GM21717 (cell line): ENCODE measurements around the gene OXGR1.
"Not testable (repeated sequence)": the region's sequence is repeated elsewhere in the genome, so short reads cannot be mapped to it uniquely, and the experiment has no call there.

Experiments
- ATAC-seq: cut with Tn5 transposase; IDR thresholded peaks from one replicate; pipeline ENCODE4 v1.9.1; 2021; ENCODE audit warnings: mild to moderate bottlenecking, moderate library complexity; ENCODE audit not compliant: unreplicated experiment

OXGR1 gene

DNA sequence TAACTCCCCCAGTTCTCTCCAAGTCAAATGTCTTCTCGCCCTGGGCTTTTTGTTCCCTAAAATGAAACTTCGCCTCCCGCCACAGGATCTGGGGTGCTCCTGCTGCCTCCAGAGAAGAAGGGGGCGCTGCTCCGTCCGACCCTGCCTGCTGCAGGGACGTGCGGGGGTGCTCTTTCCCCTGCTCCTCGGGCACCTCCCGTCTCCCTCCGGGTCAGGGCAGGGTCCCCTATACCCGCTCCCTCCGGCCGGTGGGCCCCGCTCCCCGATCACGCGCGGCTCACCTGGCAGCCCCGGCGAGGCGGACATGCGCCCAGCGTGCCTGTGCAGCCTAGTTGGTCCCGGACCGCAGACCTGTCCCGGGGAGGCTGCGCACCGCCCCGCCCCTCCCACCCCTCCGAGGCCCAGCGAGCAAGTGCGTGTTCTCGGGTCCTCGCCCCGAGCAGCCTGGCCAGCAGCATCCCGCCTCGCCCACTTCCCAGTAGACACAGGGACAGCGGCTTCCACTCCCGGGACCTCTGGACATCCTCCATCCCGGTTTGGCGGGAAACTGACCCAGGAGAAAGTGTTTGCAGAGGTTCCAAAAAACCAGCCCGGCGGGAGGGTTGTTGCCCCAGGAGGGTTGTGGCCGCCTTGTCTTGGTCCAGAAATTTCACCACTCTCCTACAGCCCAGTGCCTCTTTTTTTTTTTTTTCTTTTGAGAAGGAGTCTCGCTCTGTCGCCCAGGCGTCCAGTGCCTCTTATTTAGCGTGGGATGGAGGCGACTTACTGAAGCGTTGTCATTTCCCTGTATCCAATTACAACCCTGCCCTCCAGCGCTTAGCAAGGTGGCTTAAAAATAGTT is at the start of gene OXGR1:
OXGR1 (minus strand) TSS at position 460 of the 841 bp plus-strand sequence. CDS start 6,717 bp downstream, outside the sequence.
- ATAC-seq = no peak

DNA sequence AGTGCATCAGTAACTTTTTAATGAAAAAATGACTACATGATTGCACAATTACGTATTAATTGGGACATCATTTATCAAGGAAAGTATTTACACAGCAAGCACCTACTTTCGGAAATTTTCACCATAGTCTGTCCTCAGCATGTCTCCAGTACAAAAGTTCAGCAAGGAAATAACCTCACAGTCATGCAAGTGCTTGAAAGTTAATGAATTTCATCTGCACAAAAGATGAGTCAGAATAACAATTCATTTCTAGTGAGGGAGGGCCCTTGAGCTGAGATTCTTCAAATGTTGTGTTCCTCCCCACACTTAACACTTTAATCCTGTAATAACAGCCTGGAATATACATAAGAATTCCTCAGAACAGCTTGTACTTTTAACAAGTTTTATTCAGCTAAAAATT is 49.0 kb upstream of the OXGR1 start:
- no peak for ATAC-seq

DNA sequence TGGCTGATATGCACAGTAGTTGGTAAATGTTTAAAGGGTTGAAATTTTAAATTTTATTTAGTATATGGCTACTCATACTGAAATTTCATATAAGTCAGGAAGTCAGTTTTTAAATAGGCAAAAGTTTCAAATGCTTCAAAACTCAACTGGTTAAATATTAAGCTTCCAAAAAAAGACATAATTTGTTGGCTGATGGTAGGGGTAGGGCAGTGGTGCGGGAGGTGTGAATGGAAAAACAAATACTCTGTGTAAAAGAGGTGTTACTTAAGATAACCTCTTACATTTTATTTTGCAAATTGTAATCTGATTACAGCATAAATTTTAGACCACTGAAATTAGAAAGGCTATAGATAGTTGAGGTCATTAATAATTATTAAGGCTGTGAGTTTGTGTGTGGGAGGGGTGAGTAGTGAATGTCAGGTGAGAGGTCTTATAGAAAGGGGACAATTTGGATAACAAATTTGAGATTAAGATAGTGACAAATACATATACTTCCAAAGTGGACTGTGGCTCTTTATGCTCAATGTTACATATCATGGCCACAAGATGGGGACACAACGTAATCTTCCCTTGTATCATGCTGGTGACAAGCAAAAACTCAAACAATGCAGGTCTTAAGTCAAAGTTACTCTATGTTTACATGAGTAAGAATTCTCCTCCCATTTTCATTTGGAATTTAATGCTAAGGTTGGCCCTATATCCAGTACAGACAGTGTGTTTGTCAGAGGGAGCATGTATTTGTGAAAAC is 36.6 kb upstream of the OXGR1 start:
- no peak for ATAC-seq

DNA sequence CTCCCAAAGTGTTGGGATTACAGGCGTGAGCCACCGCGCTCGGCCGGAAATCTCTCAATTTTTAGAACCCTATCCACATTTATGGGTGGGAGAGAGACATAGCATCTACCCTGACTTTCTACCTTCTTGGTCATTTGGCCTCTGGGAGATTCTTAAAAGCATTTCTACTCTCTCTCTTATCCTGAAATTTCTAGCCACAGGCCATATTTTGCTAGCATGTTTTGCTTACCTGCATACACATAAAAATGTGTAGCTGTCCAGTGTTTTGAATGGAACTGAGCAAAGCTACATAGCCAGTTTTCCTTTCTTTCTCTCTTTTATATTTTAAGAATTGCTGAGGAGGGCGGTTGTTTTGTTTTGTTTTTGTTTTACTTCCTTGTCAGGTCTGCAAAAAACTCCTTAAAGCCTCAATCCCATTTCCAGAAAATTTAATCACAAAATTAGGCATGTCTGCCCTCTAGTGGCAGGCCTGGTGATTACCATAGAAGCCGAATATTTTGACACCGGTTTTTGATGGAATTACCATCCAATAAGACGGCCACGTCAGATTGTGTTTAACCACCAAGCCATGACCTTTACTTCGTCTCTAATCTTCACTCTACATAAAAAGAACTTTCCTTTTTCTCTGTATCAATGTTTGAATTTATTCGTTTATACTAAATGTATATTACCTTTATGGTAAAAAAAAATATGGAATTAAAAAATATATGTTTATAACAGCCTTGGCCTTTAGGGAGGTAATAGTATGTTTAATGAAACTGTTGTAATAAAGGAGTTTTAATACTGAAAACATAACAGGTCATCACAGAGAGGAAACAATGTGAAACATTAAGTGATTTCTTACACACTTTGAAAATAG is 34.4 kb upstream of the OXGR1 start:
- ATAC-seq = no peak

DNA sequence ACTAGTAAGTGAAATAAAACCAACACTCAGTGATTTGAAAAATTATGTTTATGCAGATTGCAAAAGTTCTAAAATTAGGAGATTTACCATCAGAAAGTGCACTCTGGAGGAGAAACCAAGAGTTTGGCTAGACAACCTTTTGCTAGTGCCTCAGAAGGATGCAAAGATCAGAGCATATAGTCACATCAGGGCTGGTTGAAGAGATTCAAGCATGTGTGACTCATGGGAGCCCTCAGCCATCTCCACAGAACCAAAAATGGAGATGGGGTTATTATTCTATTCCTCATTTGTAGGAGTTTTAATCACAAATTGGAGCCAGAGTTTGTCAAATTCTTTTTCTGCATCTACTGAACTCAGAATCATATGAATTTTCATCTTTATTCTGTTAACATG is 32.9 kb upstream of the OXGR1 start:
- no peak for ATAC-seq

DNA sequence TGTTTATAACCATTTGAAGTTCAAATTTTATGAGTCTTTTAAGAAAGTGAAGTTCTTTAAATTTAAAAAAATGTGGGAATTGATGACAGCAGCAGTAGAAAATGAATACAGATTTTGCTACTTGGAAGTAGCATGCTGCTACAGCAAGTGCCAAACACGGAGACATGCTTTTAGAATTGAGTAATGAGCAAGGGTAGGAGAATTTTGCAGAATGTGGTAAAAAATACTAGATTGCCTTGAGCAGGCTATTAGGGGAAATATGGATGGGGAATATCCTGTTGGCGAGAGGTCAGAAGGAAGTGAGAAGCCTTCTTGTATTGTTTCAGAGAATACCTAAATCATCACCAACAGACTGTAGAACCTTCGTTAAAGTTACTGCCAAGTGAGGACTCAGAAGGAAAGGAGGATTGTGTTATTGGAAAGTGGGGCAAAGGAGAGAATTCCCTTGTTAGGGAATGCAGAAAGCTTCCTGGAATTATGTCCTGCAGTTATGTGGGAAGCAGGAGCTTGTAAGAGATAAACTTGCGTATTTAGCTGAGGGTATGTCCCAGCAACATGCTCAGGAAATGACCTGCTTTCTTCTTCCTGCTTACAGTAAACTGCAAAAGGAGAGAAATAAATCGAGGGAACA is 32.4 kb upstream of the OXGR1 start:
- no peak for ATAC-seq

DNA sequence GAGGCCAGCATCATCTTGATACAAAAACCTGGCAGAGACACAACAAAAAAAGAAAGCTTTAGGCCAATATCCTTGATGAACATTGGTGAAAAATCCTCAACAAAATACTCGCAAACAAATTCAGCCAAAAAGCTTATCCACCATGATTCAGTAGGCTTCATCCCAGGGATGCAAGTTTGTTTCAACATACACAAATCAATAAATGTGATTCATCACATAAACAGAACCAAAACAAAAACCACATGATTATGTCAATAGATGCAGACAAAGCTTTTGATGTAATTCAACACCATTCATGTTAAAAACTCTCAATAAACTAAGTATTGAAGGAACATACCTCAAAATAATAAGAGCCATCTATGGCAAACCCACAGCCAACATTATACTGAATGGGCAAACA is 29.5 kb upstream of the OXGR1 start:
- ATAC-seq = not testable (repeated sequence)

DNA sequence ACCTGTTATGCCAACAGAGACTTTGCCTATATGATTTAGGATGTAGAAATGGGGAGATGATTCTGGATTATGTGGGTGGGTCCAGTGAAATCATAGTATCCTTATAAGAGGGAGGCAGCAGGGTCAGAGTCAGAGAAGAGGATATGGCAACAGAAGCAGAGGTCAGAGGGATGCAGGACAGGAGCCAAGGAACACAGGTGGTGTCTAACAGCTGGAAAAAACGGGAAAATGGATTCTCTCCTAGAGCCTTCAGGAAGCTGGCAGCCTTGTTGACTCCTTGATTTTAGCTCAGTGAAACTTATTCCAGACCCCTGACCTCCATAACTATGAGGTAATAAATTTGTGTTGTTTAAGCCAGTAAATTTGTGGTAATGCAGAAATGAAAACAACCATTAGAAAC is 28.8 kb upstream of the OXGR1 start:
- no peak for ATAC-seq

DNA sequence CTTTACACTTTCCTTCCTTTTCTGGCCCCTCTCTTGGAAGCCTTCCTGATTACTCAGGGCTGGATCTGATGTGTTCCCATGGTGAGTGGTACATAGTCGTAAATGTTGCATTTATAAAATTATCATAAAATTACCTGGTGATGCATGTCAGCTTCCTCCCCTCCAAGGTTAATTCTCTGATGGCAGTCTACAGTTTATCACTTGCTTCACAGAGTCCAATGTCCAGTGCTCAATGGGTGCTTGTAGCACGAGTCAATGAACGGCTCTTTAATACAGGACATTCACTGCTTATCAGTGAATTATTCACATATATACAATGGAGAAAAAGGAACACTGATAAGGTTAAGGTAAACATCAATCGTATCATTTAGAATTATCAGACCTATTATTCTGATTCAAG is 27.0 kb upstream of the OXGR1 start:
- no peak for ATAC-seq

DNA sequence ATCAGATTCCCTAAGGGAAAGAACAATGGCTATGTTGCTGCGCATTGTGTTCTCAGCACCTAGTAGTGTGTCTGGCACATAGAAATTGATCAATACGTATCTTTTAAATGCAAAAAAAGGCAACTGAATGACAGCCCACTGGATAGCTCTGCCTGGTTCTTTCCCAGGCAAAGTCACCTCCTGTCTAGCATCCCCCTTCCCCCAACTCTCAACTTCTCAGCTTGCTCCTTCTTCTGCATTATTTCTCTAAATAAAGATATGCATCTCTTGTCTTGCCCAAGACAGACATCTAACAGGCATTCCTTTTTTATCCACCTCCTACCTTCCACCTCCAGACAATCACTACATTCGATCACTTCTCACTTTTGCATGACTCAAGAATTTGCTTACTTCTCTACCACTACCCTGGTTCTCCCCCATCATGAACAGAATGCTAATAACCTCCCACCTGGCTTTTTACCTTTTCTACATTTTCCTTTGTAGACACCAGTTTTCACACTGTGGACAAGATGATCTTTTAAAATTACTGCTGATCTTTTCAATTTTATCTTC is 26.5 kb upstream of the OXGR1 start:
- no peak for ATAC-seq

DNA sequence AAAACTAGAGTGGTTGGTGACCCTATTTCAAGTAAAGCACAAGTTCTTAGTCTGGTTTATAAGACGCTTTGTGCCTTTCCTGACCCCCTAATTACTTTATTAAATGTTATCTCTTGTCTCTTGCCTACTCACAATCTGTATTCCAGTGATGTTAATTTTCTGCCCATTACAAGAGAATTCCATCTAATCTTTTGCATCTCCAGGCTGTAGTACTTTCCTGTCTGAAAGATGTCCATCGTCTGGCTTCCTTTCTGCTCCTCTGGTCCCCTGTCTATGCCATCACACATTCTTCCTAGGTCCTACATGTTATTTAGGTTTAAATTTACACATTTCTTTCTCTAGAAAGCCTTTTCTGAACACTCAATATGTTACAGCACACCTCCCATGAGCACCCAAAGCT is 25.9 kb upstream of the OXGR1 start:
- ATAC-seq = no peak

DNA sequence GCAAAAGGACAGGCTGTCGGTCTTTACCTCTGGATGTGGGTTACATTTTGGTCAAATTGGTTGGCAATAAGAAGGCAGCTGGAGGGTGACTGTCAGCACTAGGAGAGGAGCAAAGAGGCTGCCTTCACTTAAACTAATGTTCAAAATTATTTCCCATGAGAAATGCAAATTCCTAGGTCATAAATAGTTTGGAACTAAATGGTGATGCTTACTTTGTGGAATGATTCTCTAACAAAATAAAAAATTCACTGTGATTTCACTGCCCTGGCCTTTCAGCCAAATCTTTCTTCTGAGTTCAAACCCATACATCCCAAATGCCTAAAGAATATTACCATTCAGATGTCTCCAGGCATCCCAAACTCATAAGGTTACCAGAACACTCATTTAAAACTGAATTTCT is 25.0 kb upstream of the OXGR1 start:
- no peak for ATAC-seq

DNA sequence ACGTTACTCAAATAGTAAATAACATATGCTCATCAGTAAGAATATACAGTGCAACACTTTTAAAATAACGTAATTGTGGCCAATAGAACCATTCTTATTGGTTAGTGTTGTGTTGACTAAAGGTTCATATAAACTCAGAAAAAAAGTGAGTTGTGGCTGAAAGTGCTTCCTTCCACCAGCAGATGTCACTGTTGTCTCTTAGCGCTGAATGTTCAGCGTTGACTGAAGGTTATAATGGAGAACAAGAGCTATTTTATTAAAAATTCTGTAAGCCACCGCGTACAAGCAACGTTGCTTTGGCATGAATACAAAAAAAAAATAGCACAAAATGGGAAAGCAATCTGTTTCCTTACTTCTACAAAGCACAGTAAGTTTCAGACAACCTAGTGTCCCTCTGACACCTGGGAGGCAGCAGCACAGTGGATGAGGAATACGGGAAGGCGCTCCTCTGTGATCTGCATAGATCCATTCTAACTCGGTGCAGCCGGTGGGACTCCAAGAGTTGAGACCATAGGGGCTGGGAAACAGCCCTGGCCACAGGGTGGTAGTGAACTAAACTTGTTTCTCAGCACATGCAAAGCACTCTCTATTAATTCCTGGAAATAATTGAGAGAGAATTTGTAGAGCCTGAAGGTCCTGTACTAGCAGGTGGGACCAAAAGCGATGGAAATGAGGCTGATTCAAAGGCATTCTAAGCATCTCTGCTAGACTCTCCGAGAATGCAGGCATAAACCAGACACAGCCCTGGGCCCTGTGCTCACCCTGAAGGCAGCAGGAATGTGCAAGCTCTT is 23.9 kb upstream of the OXGR1 start:
- ATAC-seq = peak; percentile 88

DNA sequence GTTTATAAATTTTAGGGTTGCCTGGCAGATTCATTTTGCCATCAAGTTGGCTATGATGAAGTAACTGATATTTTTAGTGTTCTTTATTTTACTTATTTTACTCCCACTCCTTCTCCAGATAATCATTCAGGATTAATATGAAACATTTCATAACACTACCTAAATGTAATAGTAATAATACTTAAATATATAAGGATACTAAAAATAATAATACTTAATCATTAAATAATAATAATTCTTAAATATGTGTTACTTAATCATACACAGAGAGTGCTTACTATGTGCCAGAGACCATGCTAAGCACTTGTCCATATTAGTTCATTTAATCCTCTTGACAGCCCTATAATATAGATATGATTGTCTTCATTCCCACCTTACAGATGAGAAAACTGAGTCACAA is 23.0 kb upstream of the OXGR1 start:
- ATAC-seq = no peak

DNA sequence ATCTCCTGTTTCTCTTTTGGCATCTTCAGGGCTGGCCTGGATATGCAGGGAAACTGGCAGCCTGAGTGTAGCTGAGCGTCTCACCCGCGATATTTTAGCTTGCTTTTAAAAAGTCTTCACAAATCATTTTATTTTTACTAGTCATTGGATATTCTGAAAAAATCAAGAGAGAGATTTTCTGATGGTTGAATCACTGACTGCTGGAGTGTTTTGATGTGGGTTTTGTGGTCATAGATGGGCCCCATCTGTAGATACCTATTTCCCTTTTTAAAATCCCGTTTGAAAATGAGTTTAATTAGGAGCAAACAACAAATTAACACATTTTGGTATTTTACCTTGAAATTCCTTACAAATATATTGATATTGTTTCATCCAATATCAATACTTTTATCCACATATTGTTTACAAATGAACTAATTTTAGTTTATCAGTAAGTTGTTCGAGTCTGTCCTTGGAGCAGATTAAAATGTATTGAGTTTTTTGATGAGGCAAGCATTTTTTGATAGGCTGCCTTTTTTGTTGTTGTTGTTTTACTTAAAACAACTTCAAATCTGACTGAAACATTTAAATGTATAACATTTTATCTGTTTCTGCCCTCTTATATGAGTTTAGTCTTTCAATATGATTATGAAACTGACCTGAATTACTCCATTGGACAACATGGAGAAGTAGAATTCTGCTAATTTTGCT is 21.5 kb upstream of the OXGR1 start:
- ATAC-seq = no peak

DNA sequence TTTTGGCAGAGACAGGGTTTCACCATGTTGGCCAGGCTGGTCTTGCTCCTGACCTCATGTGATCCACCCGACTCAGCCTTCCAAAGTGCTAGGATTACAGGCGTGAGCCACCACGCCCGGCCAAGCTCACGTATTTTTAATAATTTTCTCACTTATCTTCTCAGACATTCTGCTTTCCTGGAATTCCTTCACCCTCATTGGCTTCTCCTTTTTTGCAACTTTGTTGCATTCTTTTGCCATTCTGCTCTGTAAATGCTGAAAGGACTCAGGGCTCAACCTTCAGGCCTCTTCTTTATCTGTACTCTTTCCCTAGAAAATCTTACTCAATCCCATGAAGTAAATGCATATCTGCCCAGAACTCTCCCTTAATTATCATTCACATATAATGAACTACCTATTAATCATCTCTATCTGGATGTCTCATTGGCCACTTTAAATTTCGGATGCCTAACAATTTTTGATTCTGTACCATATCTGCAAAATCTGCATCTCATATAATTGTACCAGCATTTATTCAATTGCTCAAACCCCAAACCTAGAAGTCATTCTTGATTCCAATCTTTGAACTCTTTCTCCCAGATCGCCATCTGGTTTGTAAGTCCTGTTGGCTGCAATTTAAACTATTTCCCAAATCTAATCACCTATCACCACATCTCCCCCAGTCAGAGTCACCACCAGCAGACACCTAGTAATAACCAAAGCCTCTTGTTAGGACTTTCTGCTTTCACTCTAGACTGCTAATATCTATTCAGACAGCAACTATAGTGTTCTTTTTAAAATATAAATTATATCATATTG is 18.2 kb upstream of the OXGR1 start:
- no peak for ATAC-seq

DNA sequence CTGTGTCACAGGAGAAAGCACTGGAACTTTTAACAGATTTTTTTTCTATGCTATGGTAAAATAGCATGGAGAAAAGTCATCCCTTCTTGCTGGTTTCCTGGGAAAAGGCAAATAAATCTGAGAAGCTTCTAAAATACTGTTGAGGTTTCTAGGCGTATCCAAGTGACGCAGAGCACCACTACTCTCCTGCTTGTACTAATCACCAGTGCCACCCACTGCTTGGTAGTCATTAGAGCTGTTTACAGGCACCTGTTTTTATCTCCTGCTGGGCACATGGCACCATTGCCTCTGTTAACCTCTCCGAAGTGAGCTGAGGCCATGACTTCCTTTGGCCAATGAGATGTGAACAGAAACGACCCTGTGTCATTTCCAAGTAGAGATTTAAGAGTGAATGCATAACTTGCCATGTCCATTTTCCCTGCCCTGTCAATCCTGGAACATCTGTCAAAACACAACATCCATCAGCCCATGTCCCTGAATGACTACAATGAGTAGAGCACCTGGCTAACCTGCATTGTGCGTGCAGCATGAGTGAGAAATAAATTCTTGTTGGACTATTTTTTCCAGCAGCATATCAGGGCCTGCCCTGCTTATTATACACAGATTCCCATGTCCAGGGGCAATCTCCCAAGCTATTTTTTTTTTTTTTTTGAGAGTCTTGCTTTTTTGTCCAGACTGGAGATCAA is 17.3 kb upstream of the OXGR1 start:
- ATAC-seq = no peak

DNA sequence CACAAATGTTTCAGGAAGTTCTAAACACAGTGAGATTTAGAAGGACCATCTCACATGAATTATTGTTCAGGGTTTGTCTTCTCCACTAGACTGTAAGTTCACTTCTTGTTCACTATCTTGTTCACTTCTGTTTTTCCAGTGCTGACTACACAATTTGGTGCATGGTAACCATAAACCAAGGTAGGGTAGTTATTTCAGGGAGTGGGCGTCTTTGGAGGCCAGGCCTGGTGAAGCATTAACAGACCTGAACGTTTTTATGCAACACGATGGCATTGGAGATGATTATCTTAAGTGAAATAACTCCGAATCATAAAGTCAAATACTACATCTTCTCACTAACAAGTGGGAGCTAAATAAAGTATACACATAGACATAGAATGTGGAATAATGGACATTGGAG is 14.4 kb upstream of the OXGR1 start:
- no peak for ATAC-seq
